GM10266 (cell line): Measurements from ENCODE around the gene MRPL42.
"Not testable (repeated sequence)": the region's sequence is repeated elsewhere in the genome, so short reads cannot be mapped to it uniquely, and the experiment has no call there.

Experiments used
- DNase-seq: peaks from one replicate; pipeline ENCODE4 v3.0.0; 2012; ENCODE audit errors: extremely low spot score
- TF ChIP-seq, protein P1 (sequence below): IDR thresholded peaks from 2 replicates; pipeline ENCODE4 v1.5.1; 2012; ENCODE audit warnings: mild to moderate bottlenecking, low read depth; ENCODE audit not compliant: control insufficient read depth, insufficient read depth; ENCODE audit errors: missing control alignments

MRPL42 gene

GRCh38 chr12:93482721-93483120 is 15.4 kb downstream of the MRPL42 start:
- TF ChIP-seq, protein P1, sequence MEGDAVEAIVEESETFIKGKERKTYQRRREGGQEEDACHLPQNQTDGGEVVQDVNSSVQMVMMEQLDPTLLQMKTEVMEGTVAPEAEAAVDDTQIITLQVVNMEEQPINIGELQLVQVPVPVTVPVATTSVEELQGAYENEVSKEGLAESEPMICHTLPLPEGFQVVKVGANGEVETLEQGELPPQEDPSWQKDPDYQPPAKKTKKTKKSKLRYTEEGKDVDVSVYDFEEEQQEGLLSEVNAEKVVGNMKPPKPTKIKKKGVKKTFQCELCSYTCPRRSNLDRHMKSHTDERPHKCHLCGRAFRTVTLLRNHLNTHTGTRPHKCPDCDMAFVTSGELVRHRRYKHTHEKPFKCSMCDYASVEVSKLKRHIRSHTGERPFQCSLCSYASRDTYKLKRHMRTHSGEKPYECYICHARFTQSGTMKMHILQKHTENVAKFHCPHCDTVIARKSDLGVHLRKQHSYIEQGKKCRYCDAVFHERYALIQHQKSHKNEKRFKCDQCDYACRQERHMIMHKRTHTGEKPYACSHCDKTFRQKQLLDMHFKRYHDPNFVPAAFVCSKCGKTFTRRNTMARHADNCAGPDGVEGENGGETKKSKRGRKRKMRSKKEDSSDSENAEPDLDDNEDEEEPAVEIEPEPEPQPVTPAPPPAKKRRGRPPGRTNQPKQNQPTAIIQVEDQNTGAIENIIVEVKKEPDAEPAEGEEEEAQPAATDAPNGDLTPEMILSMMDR, result no peak
- DNase-seq, result no peak

DNA sequence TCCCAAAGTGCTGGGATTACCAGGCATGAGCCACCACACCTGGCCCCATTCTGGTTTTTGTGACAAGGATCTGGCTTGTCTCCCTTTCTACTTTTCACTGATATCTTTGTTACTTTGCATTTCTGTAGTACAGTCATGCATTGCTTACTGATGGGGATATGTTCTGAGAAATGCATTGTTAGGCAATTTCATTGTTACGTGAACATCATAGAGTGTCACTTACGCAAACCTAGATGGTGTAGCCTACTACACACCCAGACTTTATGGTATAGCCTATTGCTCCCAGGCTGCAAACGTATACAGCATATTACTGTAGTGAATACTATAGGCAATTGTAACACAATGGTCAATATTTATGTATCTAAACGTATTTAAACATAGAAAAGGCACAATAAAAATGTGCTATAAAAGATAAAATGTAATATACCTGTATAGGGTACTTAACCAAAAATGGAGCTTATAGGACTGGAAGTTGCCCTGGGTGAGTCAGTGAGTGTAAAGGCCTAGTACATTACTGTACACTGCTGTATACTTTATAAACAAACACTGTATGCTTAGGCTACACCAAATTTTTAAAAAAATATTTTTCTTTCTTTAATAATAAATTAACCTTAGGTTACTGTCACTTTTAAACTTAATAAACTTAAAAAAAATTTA is 16.0 kb downstream of the MRPL42 start:
- TF ChIP-seq, protein P1, result no peak
- no peak for DNase-seq

DNA sequence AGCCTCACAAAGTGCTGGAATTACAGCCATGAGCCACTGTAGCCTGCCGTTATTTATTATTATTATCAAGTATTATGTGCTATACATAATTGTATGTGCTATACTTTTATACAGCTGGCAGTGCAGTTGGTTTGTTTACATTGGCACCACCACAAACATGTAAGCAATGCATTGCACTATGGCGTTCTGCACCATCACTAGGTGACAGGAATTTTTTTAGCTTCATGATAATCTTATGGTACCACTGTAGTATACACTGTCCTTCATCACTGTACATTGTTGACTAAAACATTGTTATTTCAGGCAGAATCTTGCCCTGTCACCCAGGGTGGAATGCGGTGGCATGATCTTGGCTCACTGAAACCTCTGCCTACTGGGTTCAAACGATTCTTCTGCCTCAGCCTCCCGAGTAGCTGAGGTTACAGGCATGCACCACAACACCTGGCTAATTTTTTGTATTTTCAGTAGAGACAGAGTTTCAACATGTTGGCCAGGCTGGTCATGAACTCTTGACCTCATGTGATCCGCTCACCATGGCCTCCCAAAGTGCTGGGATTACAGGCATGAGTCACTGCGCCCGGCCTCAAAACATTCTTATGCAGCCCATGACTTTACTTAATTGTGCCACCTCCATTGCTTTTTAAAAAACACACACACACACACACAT is 17.1 kb downstream of the MRPL42 start:
- no peak for DNase-seq
- TF ChIP-seq, protein P1, result no peak

- not testable (repeated sequence) for DNase-seq
Measured at GRCh38 chr12:93492808-93493207, 25.5 kb downstream of the MRPL42 start.

DNA sequence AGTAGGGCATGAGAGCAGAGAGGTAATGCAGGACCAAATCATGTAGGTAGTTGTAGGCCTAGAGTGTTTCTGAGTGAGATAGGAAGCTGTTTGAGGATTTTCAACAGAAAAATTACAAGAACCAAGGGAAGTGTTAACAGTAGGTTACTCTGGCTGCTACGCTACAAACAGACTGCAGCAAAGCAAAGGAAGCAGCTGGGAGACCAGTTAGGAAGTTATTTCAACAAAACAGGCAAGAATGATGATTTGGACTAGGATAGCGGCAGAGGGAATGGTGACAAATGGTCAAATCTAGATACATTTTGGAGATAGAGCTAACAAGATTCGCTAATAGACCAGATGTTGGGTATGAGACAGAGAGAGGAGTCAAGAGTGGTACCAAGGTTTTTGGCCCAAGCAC is 26.8 kb downstream of the MRPL42 start:
- TF ChIP-seq, protein P1, result no peak
- no peak for DNase-seq

- DNase-seq, result no peak
- TF ChIP-seq, protein P1, result no peak
Measured at GRCh38 chr12:93497456-93497855, 30.1 kb downstream of the MRPL42 start.

GRCh38 chr12:93498813-93499212 is 31.5 kb downstream of the MRPL42 start:
- DNase-seq, result not testable (repeated sequence)

DNA sequence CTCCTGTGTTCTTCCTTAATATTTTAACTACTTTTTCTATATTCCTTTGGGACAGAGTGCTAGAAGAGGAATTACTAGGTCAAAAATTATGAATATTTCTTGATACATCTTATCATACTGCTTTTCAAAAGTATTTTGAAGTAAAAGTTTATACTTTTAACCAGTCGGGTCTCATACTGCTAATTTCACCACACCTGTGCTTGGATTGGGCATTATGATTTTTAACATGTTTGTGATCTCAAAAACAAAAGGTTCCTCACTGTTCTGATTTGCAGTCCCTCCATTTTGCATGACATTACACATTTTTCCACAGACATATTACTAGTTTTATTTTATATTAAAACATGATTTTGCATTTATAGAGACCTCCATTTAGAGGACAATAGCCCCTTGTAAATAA is 32.9 kb downstream of the MRPL42 start:
- TF ChIP-seq, protein P1, result no peak
- DNase-seq, result no peak
